Epidermal melanocyte (primary cell): Measurements from ENCODE around the gene TMPRSS5.
"Not testable (repeated sequence)": the region's sequence is repeated elsewhere in the genome, so short reads cannot be mapped to it uniquely, and the experiment has no call there.

ENCODE experiments used
- DNase-seq: peaks from one replicate; pipeline ENCODE4 v3.0.0; 2011; ENCODE audit warnings: low spot score; ENCODE audit not compliant: insufficient read length

TMPRSS5 gene

GRCh38 chr11:113705871-113706655, at the start of gene TMPRSS5:
TSS of gene TMPRSS5 (minus strand) at chr11:113706308. CDS start at chr11:113706224, 84 bp downstream.
- DNase-seq, result peak; percentile 91

- no peak for DNase-seq
Observed at GRCh38 chr11:113752932-113753331, 46.8 kb upstream of the TMPRSS5 start.

GRCh38 chr11:113736323-113736722, 30.2 kb upstream of the TMPRSS5 start:
- no peak for DNase-seq

- DNase-seq, result no peak
Observed at GRCh38 chr11:113732092-113732491, 26.0 kb upstream of the TMPRSS5 start.

- peak; percentile 52 for DNase-seq
Observed at GRCh38 chr11:113730887-113731726, 25.0 kb upstream of the TMPRSS5 start.

- DNase-seq, result no peak
Observed at GRCh38 chr11:113729456-113729855, 23.3 kb upstream of the TMPRSS5 start.

GRCh38 chr11:113728814-113729213, 22.7 kb upstream of the TMPRSS5 start:
- DNase-seq, result no peak

- DNase-seq, result no peak
Observed at GRCh38 chr11:113725913-113726312, 19.8 kb upstream of the TMPRSS5 start.

GRCh38 chr11:113725407-113725806, 19.3 kb upstream of the TMPRSS5 start:
- DNase-seq, result no peak

GRCh38 chr11:113724778-113725177, 18.7 kb upstream of the TMPRSS5 start:
- DNase-seq, result no peak

- DNase-seq, result no peak
Observed at GRCh38 chr11:113723787-113724186, 17.7 kb upstream of the TMPRSS5 start.

- DNase-seq, result no peak
Observed at GRCh38 chr11:113722934-113723333, 16.8 kb upstream of the TMPRSS5 start.

- DNase-seq, result no peak
Observed at GRCh38 chr11:113722221-113722620, 16.1 kb upstream of the TMPRSS5 start.

GRCh38 chr11:113721462-113722066, 15.5 kb upstream of the TMPRSS5 start:
- no peak for DNase-seq

- not testable (repeated sequence) for DNase-seq
Observed at GRCh38 chr11:113720478-113720877, 14.4 kb upstream of the TMPRSS5 start.

- DNase-seq, result no peak
Observed at GRCh38 chr11:113715882-113716625, 9.9 kb upstream of the TMPRSS5 start.

GRCh38 chr11:113715273-113715672, 9.2 kb upstream of the TMPRSS5 start:
- DNase-seq, result no peak

GRCh38 chr11:113710989-113711388, 4.9 kb upstream of the TMPRSS5 start:
- DNase-seq, result no peak

GRCh38 chr11:113703551-113703950, 2.6 kb downstream of the TMPRSS5 start:
- not testable (repeated sequence) for DNase-seq

- DNase-seq, result no peak
Observed at GRCh38 chr11:113701491-113701890, 4.6 kb downstream of the TMPRSS5 start.

GRCh38 chr11:113698515-113698914, 7.6 kb downstream of the TMPRSS5 start:
- DNase-seq, result no peak
